TTC549 (cell line): ENCODE data around the gene SETD2.

Experiments
- FAIRE-seq: peaks from 2 replicates; lab custom pipeline; 2012; peaks lifted over from hg19 to GRCh38; lab: Jason Lieb, UNC

SETD2 gene

GRCh38 chr3:46984591-46985459, 179.1 kb downstream of the SETD2 start:
- no peak for FAIRE-seq

GRCh38 chr3:46982546-46982945, 181.4 kb downstream of the SETD2 start:
- no peak for FAIRE-seq

DNA sequence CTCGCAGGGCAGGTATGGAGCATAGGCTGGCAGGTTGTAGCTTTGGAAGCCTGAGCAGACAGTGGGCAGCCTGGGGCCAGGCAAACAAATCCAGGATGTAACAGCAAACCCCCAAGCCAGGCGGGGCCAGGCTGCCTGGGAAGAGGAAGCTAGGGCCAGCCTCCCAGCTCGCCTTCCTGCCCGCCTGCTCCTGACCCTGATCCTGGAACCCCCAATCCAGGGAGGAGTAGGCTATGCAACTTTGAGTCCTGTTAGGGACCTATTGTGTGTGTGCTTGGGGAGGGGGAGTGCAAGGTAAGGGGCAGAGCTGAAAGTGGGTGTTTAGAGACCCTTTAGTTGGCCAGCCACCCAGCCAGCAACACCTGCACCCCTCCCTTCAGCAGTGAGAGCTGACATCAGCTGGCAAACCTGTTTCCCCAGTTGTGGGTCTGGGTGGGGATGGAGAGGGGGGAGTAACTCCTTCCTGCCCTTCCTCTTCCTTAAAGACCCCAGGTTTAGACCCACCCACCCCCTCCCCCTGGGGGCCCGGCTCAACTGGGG, 181.9 kb downstream of the SETD2 start:
- no peak for FAIRE-seq

- no peak for FAIRE-seq
These were observed 183.9 kb downstream of the SETD2 start for GRCh38 chr3:46979958-46980497.

DNA sequence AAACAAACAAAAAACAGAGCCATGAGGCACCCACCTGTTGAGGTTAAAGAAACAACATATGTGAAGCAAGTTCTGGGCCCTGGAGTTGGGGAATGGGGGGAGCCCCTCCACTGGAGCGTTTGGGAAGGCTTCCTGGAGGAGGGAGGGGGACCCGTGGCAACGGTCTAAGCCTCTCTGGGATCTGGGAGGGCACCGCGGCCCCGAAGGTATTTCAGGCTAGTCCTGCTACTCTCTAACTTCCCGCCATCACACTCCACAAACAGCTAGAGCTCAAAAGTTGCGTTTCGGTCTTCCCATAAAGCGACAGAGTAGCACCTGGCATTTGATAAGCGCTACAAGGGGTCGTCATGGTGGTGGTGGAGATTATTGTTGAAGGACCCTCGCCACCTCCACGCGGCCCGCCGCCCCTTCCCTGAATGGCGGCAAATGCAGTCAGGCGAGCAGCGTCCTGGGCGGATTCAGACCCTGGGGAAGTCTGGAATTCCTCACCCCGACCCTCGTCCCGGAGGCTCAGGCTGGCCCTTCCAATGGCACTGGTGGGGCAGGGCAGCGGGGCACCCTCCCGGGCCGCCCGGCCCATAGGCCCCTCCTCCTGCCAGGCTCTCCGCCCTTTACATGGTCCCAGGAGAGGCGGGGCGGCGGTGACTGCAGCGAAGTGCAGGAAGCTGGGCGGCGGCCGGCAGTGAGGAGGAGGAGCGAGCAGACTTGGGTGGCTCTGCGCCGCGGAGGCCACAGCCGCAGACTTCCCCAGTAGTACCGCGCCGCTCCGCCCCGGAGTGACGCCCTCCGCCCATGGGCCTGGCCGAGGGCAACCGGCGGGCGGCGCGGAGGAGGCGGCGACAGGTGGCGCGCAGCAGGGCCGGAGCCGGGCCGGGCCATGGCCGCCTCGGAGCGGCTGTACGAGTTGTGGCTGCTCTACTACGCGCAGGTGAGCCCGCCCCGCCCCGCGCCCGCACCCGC, 184.6 kb downstream of the SETD2 start, which contains the start of gene NBEAL2:
Gene NBEAL2, plus strand, starts transcription at position 682 of the 960 bp plus-strand sequence. Its CDS starts 196 bp downstream, at position 878.
- FAIRE-seq: no peak

GRCh38 chr3:46978381-46978780, 185.5 kb downstream of the SETD2 start:
- no peak for FAIRE-seq

- FAIRE-seq: no peak
These were observed 186.1 kb downstream of the SETD2 start for GRCh38 chr3:46977811-46978195.

GRCh38 chr3:46976326-46977190, 187.4 kb downstream of the SETD2 start, which contains the start of gene CCDC12:
Gene CCDC12 (minus strand): TSS chr3:46976745. CDS start chr3:46976732, 13 bp downstream.
- FAIRE-seq: no peak

- FAIRE-seq: no peak
These were observed 189.3 kb downstream of the SETD2 start for GRCh38 chr3:46974421-46975171.

DNA sequence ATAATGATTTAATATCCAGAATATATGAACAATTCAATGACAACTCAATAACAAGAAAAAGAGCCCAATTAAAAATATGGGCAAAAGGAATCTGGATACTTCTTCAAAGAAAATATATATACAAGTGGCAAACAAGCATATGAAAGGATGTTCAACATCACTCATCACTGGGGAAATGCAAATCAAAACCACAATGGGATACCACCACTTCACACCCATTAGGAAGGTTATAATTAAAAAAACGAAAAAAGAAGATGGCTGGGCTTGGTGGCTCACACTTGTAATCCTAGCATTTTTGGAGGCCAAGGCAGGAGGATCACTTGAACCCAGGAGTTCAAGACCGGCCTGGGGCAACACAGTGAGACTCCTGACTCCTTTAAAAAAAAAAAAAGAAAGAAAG, 191.5 kb downstream of the SETD2 start:
- FAIRE-seq: no peak

GRCh38 chr3:46971742-46972141, 192.2 kb downstream of the SETD2 start:
- no peak for FAIRE-seq

- no peak for FAIRE-seq
These were observed 192.8 kb downstream of the SETD2 start for GRCh38 chr3:46971151-46971550.

- no peak for FAIRE-seq
These were observed 193.4 kb downstream of the SETD2 start for GRCh38 chr3:46970391-46971091.

DNA sequence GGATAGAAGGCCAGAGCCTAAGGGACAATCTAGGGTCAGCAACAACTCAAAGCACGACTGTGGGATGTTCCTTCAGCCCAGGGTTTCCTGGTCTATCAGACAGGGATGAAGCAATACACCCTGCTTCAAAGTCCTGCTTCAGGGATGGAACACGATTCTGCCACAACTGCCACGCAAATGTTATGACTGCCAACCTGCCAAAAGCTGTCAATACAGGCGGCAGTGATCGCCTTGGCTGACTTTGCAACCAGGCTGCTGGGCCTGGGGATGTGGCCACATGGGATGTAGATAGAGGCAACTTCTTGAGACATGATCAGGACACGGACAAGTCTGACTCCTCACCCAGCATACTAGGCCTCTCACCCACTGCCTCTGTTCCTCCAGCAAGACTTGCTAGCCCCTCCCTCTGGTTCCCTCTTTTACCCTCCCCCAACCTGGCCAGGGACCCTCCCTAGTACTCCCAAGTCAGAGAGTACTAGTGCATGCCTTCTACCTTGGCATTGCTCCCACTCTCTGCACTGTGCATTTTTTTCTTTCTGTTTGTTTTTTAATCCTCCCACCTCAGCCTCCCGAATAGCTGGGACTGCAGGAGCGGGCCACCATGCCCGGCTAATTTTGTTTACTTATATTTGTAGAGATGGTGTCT, 195.0 kb downstream of the SETD2 start:
- FAIRE-seq: no peak

DNA sequence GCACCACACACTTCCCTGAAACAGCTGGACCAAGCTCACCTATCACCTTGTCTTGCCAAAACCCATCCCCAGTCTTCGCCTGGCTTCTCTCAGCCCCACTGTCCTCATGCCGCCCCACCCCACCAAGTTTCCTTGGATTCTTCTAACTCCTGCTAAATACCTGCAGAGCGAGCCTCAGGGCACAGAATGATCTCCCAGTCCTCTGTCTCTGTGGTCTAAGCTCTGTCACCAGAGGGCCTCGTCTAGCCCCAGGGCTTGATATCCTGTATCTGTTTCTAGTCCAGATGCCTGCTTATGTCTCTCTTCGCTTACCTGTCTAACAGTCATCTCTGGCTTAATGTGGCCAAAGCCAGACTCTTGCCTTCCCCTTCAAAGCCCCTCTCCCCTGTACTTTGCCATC, 197.1 kb downstream of the SETD2 start:
- no peak for FAIRE-seq
